HG02840 (cell line): ENCODE results near the gene F3.
"Not testable (repeated sequence)": the region's sequence is repeated elsewhere in the genome, so short reads cannot be mapped to it uniquely, and the experiment has no call there.

ENCODE experiments used
- ATAC-seq: cut with Tn5 transposase; IDR thresholded peaks from one replicate; pipeline ENCODE4 v1.9.1; 2021; ENCODE audit warnings: mild to moderate bottlenecking, moderate library complexity, moderate number of reproducible peaks; ENCODE audit not compliant: unreplicated experiment, low FRiP score

Gene F3

DNA sequence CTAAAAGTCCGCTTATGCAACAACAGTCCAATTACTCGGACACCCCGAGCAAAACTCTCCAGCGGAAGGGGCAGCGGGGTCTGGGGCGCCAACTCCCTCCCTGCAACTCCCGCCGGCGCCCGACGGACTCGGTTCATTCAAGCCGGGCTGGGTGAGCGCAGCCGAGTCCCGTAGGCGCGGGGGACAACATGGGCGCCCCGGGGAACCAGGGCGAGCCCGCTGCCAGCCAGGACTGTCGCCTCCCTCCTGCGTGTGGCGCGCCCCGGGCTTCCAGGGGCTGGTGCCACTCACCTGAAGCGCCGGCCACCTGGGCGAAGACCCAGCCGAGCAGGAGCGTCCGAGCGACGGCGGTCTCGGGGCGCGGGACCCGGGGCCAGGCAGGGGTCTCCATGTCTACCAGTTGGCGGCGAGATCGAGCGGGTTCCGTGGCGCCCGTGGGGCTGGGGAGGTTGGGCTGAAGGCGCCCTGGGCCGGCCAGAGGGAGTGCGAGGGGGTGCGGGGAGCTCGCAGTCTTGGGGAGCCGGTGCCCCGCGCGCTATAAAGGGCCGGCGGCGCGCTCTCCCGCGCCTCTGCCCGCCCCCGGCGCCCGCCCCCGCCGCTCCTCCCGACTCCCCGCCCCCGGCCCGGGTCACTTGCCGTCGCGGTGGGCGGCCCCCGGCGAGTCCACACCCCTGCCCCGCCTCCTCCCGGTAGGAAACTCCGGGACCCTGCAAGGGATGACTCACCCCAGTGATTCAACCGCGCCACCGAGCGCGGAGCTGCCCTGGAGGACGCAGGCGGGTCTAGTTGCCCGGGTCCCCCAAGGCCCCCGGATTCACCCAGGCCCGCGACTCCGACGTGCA, at the start of gene F3:
TSS of gene F3 (minus strand) at position 514 of the 842 bp plus-strand sequence. CDS start at position 391, 123 bp downstream.
- no peak for ATAC-seq

DNA sequence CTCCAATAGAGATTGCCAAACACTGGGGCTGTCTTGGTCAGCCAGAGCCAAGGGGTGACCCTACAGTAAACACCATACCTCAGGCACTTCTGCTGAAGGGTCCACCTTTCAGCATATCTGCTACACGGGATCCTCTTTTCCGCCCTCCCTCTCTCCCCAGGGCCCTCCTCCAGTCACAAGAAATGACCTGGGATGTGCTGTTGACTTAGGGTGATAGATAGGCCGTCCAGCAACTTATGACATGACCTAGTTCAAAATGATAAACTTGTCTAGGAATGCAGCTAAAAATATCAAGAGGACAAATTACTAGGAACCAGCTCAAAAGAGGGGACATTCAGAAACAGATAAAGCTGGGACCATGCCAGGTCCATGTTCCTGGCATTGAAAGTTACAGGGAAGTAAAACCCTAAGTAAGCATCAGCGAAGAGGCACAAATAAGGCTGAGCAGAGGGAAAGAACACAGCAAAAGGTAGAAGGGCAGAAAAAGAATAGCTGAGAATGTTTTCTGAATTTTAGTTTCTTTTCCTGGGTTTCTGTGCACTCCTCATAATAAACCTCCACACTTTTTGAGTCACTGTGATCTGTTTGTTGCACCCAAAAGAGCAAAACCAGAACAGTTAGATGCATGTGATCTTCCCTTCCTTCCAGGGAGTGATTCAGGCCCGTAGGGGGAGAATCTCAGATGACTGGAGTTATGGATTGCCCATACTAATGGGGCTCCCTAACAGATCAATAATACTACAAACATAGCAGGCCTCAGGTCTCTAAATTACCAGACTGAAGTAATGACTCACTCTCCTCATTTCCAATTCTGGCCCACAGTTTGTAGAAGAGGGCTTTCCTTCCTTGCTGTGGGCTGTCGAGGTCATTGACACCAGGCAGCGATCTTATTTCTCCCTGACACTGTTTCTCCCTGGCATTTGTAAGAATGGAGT, 48.9 kb upstream of the F3 start:
- no peak for ATAC-seq

DNA sequence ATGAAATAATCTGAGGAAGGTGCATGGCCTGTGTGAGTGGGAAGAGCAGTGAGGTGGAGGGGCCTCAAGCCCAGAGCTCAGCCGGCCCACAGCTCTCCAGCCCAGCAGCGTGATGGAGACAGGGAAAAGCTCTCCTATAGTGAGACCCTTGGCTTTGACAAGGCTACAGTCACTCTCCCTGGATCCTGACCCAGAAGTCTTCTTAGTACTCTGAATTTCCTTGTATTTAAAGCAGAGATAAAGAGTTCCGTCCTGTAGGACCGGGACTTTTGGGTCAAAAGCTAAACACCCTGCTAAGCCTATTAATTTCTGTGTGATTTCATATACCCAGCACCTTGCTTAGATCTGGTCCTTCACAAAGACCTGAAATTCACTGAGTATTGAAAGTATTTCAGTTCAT, 48.2 kb upstream of the F3 start:
- no peak for ATAC-seq

DNA sequence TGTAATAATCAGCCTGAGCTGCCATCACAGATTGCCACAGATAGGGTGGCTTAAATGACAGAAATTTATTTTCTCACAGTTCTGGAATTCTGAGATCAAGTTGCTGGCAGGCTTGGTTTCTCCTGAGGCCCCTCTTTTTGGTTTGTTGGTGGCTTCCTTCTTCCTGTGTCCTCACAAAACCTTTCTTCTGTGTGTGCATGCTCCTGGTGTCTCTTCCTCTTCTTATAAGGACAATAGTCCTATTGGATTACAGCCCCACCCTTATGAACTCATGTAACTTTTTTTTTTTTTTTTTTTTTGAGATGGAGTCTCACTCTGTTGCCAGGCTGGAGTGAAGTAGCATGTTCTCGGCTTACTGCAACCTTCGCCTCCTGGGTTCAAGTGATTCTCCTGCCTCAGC, 41.0 kb upstream of the F3 start:
- ATAC-seq, result no peak

DNA sequence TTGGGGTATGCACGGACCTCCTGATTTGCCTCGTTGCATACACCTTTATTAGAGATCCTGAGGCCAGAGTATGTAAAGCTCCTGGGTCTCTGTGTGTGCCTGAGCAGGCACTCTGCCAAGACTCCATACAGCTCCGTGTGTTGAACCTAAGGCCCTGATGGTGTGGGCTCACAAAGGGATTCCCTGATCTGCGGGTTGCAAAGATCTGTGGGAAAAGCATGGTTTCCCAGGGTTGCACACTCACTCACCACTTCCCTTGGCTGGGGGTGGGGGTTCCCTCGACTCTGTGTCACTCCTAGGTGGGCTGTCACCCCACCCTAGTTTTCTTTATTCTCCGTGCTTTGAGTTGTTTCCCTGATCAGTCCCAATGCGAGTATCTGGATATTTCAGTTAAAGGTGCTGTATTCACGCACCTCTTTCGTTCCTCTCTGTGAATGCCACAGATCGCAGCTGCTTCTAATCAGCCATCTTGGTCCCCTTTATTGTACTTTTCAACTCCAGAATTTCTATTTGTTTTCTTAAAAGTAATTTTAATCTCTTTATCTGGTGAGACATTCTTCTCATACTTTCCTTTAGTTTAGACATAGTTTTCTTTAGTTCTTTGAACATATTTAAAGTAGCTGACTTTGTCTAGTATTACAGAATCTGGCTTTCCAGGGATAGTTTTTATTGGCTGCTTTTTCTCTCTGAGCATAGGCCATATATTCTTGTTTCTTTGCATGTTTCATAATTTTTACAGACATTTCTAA, 39.0 kb upstream of the F3 start:
- no peak for ATAC-seq

DNA sequence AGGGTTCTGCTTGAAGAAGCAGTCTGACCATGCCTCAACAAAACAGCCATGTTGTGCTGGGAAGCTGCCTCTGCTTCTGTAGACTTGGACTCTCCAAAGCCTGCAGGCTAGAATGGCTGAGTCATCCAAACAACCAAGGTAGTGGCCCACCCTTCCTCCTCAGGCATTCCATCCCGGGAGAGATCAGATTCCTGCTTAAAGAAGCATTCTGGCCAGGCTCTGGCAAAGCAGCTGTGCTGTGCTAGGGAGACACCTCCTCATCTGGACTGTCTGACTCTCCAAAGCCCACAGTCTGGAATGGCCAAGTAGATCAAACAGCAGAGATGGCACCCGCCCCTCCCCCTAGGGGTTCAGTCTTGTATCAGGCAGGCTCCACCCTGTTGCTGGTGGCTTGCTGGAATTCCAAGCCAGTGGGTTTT, 38.3 kb upstream of the F3 start:
- ATAC-seq, result no peak

DNA sequence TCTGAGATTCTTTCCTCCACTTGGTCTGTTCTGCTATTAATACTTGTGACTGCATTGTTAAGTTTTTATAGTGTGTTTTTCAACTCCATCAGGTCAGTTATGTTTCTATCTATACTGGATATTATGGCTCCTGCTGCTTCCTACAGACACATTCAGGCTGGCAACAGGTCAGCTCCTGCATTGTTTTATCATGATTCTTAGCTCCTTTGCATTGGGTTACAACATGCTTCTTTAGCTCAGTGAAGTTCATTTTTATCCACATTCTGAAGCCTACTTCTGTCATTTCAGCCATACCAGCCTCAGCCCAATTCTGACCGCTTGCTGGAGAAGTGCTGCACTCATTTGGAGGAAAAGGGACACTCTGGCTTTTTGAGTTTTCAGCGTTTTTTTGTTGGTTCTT, 37.3 kb upstream of the F3 start:
- no peak for ATAC-seq

DNA sequence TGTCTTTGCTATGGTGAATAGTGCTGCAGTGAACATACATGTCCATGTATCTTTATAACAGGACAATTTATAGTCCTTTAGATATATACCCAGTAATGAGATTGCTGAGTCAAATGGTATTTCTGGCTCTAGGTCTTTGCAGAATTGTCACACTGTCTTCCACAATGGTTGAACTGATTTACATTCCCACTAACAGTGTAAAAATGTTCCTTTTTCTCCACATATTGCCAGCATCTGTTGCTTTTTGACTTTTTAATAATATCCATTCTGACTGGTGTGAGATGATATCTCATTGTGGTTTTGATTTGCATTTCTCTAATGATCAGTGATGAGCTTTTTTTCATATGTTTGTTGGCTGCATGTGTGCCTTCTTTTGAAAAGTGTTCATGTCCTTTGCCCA, 32.4 kb upstream of the F3 start:
- ATAC-seq, result not testable (repeated sequence)

DNA sequence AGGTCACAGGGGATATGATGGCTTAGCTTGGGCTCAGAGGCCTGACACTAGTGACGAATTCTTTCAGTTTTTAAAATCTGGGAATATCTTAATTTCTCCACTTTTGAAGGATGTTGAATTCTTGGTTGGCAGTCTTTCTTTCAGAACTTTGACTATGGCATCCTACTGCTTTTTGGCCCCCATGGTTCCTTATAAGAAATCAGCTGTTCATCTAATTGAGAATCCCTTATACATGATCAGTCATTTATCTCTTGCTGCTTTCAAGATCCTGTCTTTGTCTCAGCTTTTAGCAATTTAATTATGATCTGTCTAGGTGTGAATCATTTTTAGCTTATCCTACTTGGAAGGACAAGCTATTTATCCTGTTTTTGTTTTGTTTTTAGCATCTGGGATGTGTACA, 31.2 kb upstream of the F3 start:
- ATAC-seq, result no peak

DNA sequence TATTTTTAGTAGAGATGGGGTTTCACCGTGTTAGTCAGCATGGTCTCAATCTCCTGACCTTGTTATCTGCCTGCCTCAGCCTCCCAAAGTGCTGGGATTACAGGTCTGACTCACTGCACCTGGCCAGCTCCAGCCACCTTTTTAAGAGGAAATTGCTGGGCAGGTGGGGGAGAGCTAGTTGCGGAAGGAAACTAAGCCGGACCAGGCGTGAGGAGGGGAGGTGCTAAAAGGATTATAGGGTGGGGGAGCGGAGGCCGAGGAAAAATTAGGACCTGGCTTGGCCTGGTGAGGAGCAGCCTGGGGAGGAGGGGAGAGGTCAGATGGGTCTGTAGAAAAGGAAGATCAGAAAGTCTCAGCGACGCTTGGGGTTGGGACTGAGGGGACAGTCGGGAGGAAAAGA, 29.4 kb upstream of the F3 start:
- not testable (repeated sequence) for ATAC-seq

DNA sequence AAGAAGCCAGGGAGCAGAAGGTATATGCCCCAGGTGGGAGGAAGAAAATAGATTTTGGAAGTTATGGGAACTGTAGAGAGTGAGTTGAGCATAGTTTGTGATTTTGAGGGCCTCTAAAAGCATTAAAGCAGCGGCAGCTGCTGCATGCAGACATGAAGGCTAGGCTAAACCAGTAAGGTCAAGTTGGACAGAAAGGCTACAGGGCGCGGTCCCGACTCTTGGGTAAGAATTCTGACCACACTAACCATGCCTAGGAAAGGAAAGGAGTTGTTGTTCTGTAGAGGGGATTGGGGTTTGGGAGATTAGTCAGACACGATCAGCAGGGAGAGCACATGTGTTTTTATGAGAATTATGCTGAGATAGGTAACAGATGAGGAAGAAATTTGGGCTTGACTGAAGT, 27.2 kb upstream of the F3 start:
- not testable (repeated sequence) for ATAC-seq

DNA sequence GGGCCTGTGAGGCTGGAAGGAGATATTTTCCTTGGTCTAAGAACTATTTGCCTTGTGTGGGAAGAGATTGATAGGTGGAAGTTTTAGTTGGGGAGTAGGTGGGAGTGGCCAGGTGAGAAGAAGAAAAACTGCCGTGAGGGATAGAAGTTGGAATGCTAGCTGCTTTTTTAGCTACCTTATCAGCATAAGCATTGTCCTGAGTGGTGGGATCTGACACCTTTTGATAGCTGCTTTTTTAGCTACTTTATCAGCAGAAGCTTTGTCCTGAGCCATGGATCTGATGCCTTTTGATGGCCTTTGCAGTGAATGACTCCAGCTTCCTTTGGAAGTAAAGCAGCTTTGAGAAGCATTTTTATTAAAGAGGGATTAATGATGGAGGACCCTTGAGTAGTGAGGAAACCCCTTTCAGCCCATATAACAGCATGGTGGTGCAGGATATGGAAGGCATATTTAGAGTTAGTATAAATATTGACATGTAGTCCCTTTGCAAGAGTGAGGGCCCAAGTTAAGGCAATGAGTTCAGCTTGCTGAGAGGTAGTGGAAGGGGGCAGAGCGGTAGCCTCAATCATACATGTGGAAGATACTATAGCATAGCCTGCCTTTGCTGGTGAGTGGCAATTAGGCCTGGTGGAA, 26.5 kb upstream of the F3 start:
- not testable (repeated sequence) for ATAC-seq

DNA sequence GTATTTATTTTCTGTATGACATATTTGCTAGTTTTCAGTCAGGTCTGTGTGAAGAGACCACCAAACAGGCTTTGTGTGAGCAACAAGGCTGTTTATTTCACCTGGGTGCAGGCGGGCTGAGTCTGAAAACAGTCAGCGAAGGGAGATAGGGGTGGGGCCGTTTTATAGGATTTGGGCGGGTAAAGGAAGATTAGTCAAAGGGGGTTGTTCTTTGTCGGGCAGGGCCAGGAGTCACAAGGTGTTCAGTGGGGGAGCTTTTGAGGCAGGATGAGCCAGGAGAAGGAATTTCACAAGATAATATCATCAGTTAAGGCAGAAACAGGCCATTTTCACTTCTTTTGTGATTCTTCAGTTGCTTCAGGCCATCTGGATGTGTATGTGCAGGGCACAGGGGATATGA, 24.9 kb upstream of the F3 start:
- ATAC-seq, result not testable (repeated sequence)

DNA sequence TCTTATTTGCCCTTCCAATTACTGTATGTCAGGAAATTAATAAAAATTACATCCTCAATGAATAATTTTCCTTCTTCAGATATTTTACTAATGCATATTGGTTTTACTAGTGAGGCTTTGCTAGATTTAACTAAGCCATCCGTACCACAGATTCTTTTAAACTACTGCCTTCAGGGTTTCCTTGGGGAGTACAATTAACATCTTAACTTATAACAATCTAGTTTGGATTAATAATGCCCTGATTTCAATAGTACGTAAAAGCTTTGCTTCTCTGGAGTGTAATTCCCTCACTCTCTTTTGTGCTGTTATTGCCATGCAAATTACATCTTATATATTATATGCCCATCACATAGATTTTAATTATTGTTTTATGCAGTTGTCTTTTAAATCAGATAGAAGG, 24.3 kb upstream of the F3 start:
- no peak for ATAC-seq

DNA sequence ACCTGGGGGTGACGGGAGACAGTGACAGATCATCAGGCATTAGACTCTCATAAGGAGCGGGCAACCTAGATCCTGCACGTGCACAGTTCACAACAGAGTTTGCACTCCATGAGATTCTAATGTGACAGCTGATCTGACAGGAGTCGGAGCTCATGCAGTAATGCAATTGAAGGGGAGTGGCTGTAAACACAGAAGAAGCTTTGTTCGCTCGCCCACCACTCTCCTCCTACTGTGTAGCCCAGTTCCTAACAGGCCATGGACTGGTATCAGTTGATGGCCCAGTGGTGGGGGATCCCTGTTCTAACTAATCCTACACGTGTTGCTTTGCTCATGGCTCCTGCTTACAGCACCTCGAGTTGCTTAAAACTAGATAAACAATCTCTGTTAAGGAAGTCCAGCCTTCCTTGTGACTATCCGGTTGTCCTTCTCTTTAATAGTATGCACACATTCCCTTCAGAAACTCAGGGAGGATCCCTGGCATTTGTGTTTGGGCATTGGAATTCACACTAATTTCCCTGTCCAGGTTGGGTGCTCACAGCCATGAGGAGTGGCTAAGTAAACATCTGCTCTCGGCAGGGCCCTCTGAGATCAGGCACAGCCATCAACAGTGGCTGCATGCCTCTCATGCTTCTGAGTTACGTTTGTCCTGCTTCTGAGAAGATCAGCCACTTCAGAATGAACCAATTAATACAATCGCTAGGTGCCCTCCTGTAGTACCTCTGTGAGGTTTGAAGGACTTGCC, 21.1 kb upstream of the F3 start:
- no peak for ATAC-seq

DNA sequence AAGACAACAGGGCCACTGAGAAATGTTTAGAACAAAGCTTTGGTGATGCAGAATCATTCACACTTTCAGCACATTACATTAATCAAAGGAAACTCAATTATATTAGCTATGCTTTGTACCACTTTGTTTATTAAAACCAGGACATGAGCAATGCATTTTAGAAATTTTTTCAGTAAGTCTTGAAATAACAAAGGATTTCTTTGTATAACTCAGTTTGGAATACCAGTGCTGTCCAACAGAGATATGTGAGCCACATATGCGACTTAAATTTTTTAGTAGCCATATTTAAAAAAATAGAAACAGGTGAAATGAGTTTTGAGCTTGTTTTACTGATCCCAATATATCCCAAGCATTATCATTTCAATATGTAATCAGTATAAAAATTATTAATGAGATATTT, 18.8 kb upstream of the F3 start:
- no peak for ATAC-seq

DNA sequence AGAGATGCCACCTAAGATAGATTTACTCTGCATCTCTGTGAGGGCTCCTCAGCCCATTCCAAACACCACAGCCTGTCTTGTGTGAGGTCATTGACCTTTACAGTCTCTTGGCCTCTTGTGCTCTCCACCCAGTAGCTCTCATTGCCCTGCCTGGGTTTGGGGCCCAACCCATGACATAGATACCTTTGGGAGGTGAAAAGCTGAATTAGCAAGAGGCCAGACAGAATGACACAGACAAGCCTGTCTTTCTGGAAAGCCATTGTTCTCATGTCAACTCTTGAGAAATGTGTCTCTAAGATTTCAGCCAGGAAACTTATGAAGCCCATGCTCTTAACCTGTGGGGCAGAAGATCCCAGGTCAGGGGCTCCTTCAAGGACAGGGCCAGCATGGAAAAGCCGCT, 18.4 kb upstream of the F3 start:
- ATAC-seq, result no peak

DNA sequence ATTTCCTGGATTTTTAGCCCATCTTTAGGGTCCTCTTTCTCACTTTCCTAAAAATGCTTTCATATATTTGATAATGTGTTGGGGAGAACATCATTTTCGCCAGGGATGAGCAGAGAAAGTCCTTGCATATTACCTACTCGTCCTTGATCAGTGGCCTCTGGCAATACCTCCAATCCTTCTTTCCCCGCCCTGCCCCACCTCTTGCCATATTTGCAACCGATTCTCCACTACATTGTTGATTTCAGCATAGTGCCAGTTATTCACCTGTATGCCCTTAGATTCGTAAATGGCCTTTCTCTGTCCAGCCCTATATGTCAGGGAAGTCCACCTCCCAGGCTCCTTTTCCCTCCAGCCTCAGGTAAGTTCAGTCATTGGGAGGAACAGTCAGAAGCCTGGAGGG, 13.5 kb upstream of the F3 start:
- no peak for ATAC-seq

DNA sequence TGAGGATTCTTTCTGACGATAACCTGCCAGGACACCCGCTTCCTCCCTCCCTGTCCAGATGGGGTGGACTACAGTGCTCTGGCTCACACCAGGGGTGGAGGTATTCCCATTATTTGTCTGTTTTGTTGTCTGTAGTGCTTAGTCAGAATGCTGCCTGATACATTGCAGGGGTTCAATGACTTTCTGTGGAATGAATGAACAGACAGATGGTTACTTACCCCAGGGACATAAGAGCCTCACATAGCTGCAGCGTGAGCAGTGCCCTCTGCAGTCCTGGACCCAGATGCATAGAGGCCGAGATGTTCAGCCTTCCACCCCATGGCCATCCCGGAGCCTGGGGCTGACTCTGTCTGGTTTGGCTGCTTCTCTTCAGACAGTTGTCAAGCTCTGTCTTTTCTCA, 13.0 kb upstream of the F3 start:
- no peak for ATAC-seq

DNA sequence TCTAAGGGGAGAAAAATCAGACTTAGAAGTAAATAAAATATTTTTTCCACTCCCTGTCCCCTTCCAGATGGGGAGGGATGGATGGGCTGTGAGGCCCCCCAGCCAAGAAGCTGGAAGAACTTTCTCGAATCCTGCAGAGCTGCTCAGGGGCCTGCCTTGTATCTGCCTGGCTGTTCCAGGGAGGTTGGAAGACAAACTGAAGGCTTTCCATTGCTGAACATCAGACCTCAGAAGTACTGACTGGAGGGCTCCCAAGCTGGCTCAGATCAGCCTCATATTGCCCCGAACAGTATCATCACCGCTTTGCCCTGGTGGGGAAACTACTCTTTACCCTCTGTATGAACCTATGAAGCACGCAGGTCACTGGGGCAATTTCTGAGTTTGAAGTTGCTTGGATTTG, 12.4 kb upstream of the F3 start:
- no peak for ATAC-seq
